ENCODE results near the gene MYO16. TPM values are rescaled to one million over a fixed set of nuclear protein-coding genes. Genes with fewer than 3 reads are reported as not detected.

The MYO16 gene
- polyA plus RNA-seq, 4 donors = 0.26 to 0.54 (median 0.43) TPM

- DNase-seq (ENCODE audit: low read depth in 4 of 4, low spot score in 3 of 4) = no peak
Observed at GRCh38 chr13:109144693-109145437, 515.5 kb downstream of the MYO16 start.

GRCh38 chr13:109145631-109146030, 516.2 kb downstream of the MYO16 start:
- no peak for DNase-seq (ENCODE audit: low read depth in 4 of 4, low spot score in 3 of 4)

- DNase-seq (ENCODE audit: low read depth in 4 of 4, low spot score in 3 of 4) = no peak
Observed at GRCh38 chr13:109146393-109146792, 517.0 kb downstream of the MYO16 start.

GRCh38 chr13:109146912-109147647, 517.7 kb downstream of the MYO16 start:
- DNase-seq (ENCODE audit: low read depth in 4 of 4, low spot score in 3 of 4) = no peak

- DNase-seq (ENCODE audit: low read depth in 4 of 4, low spot score in 3 of 4) = no peak
Observed at GRCh38 chr13:109148243-109148642, 518.8 kb downstream of the MYO16 start.

GRCh38 chr13:109150696-109151095, 521.3 kb downstream of the MYO16 start:
- no peak for DNase-seq (ENCODE audit: low read depth in 4 of 4, low spot score in 3 of 4)

- DNase-seq (ENCODE audit: low read depth in 4 of 4, low spot score in 3 of 4) = no peak
Observed at GRCh38 chr13:109151255-109151654, 521.8 kb downstream of the MYO16 start.

GRCh38 chr13:109151696-109152095, 522.3 kb downstream of the MYO16 start:
- DNase-seq (ENCODE audit: low read depth in 4 of 4, low spot score in 3 of 4) = no peak

GRCh38 chr13:109152311-109152820, 523.0 kb downstream of the MYO16 start:
- no peak for DNase-seq (ENCODE audit: low read depth in 4 of 4, low spot score in 3 of 4)

GRCh38 chr13:109152941-109153340, 523.5 kb downstream of the MYO16 start:
- no peak for DNase-seq (ENCODE audit: low read depth in 4 of 4, low spot score in 3 of 4)

- no peak for DNase-seq (ENCODE audit: low read depth in 4 of 4, low spot score in 3 of 4)
Observed at GRCh38 chr13:109154146-109154545, 524.7 kb downstream of the MYO16 start.

- no peak for DNase-seq (ENCODE audit: low read depth in 4 of 4, low spot score in 3 of 4)
Observed at GRCh38 chr13:109154546-109154945, 525.1 kb downstream of the MYO16 start.

GRCh38 chr13:109154966-109155761, 525.8 kb downstream of the MYO16 start:
- DNase-seq (ENCODE audit: low read depth in 4 of 4, low spot score in 3 of 4) = no peak

- DNase-seq (ENCODE audit: low read depth in 4 of 4, low spot score in 3 of 4) = no peak
Observed at GRCh38 chr13:109156181-109156935, 526.9 kb downstream of the MYO16 start.

GRCh38 chr13:109157275-109157674, 527.9 kb downstream of the MYO16 start:
- no peak for DNase-seq (ENCODE audit: low read depth in 4 of 4, low spot score in 3 of 4)

- no peak for DNase-seq (ENCODE audit: low read depth in 4 of 4, low spot score in 3 of 4)
Observed at GRCh38 chr13:109158383-109158782, 529.0 kb downstream of the MYO16 start.

- DNase-seq (ENCODE audit: low read depth in 4 of 4, low spot score in 3 of 4) = no peak
Observed at GRCh38 chr13:109159650-109160309, 530.4 kb downstream of the MYO16 start.

- no peak for DNase-seq (ENCODE audit: low read depth in 4 of 4, low spot score in 3 of 4)
Observed at GRCh38 chr13:109160357-109160756, 530.9 kb downstream of the MYO16 start.

GRCh38 chr13:109160887-109161669, 531.7 kb downstream of the MYO16 start:
- DNase-seq (ENCODE audit: low read depth in 4 of 4, low spot score in 3 of 4) = no peak

Measured in left renal pelvis (tissue), 4 donors.